ENCODE data around the gene NCCRP1. TPM values are rescaled to one million over a fixed set of nuclear protein-coding genes. Genes with fewer than 3 reads are reported as not detected.

Gene NCCRP1
- total and polyA plus RNA-seq, 2 donors (not counting 3 experiments of a cell fraction or from before 2014, with no cell fraction given): 0.06 TPM; not detected in 1

- H2AFZ ChIP-seq (ENCODE audit: low read depth, low read length): no peak overlapping the region
- no peak overlapping the region for H3K4me2 ChIP-seq (ENCODE audit: insufficient read depth, low read length)
- peaks cover 36% of the 10 kb centered on the region for H3K79me2 ChIP-seq (ENCODE audit: control insufficient read depth, insufficient read depth, low read length)
- DNase-seq (ENCODE audit: low read depth, low spot score) (no peak), FAIRE-seq (no peak)
- no peaks in the 10 kb centered on the region for H3K27me3 ChIP-seq (ENCODE audit: control insufficient read depth in 2 of 2, insufficient read depth in 2 of 2, low read length in 2 of 2)
- dilution Hi-C loops (cut with MboI; ENCODE audit: extremely low pct_ligation_motif_present, low sequenced_read_pairs): no loop called here
- BruUV-seq (replicated peaks): no TSS peak
- TF ChIP-seq GATA2 (IDR thresholded peaks at IDR 0.05; ENCODE audit: insufficient read depth, insufficient read length, low read depth, low read length) (no peak), CTCF (IDR thresholded peaks at IDR 0.05; ENCODE audit: extremely low read depth in 1 of 2, insufficient read depth in 1 of 2, low read depth in 1 of 2, low read length in 2 of 2) (no peak), FOS (IDR thresholded peaks at IDR 0.05; ENCODE audit: borderline replicate concordance, insufficient read depth, low read length) (no peak), POLR2AphosphoS5 (IDR thresholded peaks at IDR 0.05; ENCODE audit: insufficient read depth, low read depth, low read length) (no peak), POLR2A (IDR thresholded peaks at IDR 0.05; ENCODE audit: low read depth, low read length) (no peak), JUN (IDR thresholded peaks at IDR 0.05; ENCODE audit: borderline replicate concordance, insufficient read depth, insufficient read length, low read depth) (no peak), EZH2 (IDR thresholded peaks at IDR 0.05; ENCODE audit: borderline replicate concordance, low read depth, low read length, severe bottlenecking) (no peak), MYC (IDR thresholded peaks at IDR 0.05; ENCODE audit: low read depth, low read length) (no peak), MAX (IDR thresholded peaks at IDR 0.05; ENCODE audit: insufficient read depth, insufficient read length) (no peak)
- no peak overlapping the region for H3K9ac ChIP-seq (replicated peaks; ENCODE audit: extremely low read depth, insufficient read depth, low read length)
- no peaks in the 10 kb centered on the region for H3K9me3 ChIP-seq (replicated peaks; ENCODE audit: control insufficient read depth, insufficient read depth, low read length)
- intact Hi-C loops (cut with micrococcal nuclease): no loop called here
- H3K4me3 ChIP-seq (replicated peaks in 1 of 3; ENCODE audit: insufficient read depth in 1 of 3, low read depth in 1 of 3, low read length in 3 of 3): no peak overlapping the region
- H3K9me1 ChIP-seq (replicated peaks; ENCODE audit: control insufficient read depth, extremely low read depth, insufficient read depth, low read length): no peaks in the 10 kb centered on the region
- H4K20me1 ChIP-seq (replicated peaks; ENCODE audit: control insufficient read depth, extremely low read depth, insufficient read depth, low read length): no peaks in the 10 kb centered on the region
- ChIA-PET POLR2A (no interaction called here), CTCF (interaction anchor here (0.8 to 1.6 kb wide), 5 partner anchors 9 to 34 kb away, joined by 3 to 4 read pairs (median 3); no protein-coding TSS in a partner anchor)
- no peak overlapping the region for H3K27ac ChIP-seq (ENCODE audit: insufficient read depth, low read depth, low read length)
- peaks cover 6% of the 10 kb centered on the region for H3K4me1 ChIP-seq (ENCODE audit: control insufficient read depth, extremely low read depth, insufficient read depth, low read length)
- H3K36me3 ChIP-seq (ENCODE audit: control insufficient read depth in 2 of 2, extremely low read depth in 1 of 2, insufficient read depth in 2 of 2, low read length in 2 of 2): no peaks in the 10 kb centered on the region
Observed at GRCh38 chr19:39155741-39156140, 41.0 kb upstream of the NCCRP1 start.
